ENCODE measurements around the gene GPR152.

- TF ChIP-seq CEBPB (IDR thresholded peaks at IDR 0.05), result no peak
- no peak for TF ChIP-seq POLR2A (IDR thresholded peaks at IDR 0.05; ENCODE audit: low read length)
- TF ChIP-seq CTCF (IDR thresholded peaks at IDR 0.05), result no peak
- TF ChIP-seq HOXB13 (CRISPR knock-in tag; IDR thresholded peaks at IDR 0.05; ENCODE audit: low read depth), result no peak
- no peak for TF ChIP-seq CBX8 (IDR thresholded peaks at IDR 0.05)
These were observed 40.8 kb downstream of the GPR152 start for GRCh38 chr11:67411785-67412152.

Data from A549 (cell line).